HG03066 (cell line): ENCODE results near the gene MBOAT7.
A peak's percentile ranks its signal among the peaks of the same experiment; 100 is the strongest.
"Not testable (repeated sequence)": the region's sequence is repeated elsewhere in the genome, so short reads cannot be mapped to it uniquely, and the experiment has no call there.

Source experiments
- ATAC-seq: cut with Tn5 transposase; IDR thresholded peaks from one replicate; pipeline ENCODE4 v1.9.1; 2021; ENCODE audit warnings: low read depth; ENCODE audit not compliant: unreplicated experiment

The MBOAT7 gene, protein sequence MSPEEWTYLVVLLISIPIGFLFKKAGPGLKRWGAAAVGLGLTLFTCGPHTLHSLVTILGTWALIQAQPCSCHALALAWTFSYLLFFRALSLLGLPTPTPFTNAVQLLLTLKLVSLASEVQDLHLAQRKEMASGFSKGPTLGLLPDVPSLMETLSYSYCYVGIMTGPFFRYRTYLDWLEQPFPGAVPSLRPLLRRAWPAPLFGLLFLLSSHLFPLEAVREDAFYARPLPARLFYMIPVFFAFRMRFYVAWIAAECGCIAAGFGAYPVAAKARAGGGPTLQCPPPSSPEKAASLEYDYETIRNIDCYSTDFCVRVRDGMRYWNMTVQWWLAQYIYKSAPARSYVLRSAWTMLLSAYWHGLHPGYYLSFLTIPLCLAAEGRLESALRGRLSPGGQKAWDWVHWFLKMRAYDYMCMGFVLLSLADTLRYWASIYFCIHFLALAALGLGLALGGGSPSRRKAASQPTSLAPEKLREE

DNA sequence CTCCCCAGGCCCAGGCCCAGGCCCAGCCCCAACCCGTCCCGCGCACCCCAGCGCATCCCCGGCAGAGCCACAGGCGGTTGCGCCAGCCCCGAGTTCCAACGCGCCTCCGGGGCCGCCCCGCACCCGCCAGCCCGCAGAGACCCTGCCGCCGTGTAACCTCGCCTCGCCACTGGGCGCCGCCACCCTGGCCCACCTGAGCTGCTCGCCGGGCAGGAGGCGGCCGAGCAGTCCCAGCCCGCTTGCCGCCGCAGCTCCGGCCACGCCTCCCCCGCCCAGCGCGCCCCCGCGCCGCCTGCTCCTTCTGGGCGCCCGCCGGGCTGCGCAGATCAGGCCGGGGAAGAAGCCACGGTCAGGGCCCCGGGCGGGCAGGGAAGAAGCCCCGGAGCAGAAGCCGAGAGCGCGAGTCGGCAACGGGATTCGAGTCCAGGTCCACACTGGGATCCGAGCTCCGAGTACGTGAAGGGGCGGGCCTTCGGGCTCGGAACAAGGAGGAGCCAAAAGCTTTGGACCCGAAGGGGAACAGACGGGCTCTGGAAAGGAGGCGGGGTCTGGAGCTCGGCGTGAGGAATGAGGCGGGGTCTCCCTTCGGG, at the start of gene MBOAT7:
TSS of gene MBOAT7 (minus strand) at position 436 of the 590 bp plus-strand sequence. CDS start 1,072 bp downstream, outside the sequence.
- ATAC-seq: peak; percentile 15

DNA sequence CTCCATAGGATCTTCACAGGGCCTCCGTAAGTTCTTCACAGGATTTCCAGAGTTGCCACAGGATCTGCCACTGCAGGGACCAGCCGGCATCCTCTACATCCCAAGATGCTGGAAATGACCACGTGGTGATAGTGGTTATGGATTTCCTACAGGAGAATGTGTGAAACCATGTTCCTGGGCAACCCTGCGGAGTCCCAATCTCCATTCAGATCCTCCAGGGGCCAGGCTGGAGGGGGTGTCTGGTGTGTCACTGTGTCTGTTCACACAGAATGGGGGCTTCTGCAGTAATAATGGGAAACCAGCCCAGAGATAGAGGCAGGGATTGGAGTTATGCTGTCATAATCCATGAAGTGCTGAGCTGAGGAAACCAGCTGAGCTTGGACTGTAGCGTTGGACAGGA, 44.6 kb upstream of the MBOAT7 start:
- ATAC-seq: no peak

DNA sequence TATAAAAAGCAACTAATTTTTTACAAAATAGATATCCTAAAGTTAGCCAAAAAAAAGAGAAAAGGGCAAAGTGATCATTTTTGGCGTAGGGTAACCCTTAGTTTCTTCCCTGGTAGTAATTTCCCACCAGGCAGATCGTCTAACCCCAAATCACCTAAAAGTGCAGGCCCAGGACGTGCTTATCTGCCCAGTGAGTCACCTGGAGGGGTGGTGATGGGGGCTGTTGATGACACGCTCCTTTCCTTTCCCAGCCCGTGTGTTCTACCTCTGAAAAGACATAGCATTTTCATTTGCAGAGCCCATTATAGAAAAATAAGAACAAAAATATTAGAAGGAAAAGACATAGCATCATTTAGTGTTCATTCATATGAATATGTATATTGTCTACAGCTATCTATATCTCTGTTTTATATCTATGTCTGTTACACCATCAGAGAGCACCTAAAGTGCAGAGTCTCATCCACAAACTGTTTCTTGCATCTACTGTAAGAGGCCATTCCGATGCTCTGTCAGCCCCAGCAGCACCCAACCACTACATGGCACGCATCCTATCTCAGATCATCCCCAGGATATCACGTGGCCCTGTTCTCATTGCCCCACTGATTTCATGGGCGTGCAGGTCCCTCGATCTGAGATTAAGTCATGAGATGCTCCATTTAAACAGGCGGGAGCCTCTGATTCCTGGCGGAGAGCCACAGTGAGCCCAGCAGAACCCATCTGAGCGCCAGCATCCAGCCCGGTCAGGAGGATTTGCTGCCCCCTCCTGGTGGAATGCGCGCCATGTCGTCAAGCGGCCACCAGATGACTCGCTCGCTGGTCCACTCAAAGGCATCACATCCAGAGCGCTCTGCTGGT, 41.9 kb upstream of the MBOAT7 start:
- no peak for ATAC-seq

DNA sequence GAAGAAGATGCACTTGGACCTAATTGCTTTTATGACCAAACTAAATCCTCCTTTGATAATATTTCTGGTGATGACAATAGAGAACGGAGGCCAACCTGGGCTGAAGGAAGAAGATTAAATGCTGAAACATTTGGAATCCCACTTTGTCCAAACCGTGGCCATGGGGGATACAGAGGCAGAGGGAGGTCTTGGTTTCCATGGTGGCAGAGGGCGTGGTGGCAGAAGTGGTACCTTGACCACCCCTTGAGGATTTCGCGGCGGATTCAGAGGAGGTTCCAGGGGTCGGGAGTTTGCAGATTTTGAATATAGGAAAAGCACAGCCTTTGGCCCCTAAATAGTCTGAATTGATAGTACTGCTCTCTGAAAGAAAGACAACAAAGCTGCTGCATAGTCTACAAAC, 40.7 kb upstream of the MBOAT7 start:
- no peak for ATAC-seq

DNA sequence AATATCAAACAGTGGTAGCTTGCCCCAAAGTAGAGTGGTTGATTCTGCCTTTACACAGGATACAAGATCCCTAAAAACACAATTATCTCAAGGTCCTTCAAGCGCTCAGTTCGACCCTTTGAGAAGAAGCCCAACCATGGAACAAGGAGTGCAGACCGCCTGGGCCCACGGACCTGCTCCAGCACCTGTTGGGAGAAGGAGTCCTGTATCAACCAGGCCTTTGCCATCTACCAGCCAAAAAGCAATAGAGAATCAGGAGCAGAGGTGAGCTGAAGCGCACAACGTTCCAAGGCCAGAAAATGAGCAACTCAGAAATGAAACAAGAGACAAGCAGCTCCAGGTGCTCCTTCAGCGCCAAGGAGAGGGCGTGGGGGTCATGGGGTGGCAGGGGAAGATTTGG, 39.8 kb upstream of the MBOAT7 start:
- no peak for ATAC-seq

DNA sequence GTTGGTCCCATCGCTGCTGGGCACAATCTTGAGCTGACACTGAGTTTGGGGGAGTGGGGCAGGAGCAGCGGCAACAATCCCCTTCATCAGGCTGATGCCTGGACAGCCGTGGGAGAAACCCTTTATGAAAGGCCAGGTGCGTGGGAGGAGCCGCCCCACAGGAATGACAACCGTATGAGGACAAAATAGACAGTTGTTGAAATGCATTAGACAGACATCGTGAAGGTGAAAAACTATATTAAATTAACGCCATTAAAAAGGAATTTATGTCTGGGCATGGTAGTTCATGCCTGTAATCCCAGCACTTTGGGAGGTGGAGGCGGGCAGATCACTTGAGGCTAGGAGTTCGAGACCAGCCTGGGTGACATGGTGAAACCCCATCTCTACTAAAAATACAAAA, 35.2 kb upstream of the MBOAT7 start:
- not testable (repeated sequence) for ATAC-seq

DNA sequence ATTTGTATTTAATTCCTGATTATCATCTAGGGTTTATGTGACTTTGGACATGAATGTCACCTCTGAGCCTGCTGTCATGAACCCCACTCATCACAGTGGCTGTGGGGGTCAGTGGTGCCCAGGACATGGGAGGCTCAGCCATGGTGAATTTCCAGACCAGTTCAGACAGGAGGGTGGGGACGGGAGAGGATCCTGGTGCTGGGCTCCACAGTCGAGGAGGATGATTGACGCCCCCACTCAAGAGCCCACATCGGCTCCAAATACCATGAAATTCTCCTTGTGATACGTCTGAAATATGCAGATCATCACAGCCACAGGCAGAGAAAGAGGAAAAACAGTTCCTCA, 34.5 kb upstream of the MBOAT7 start:
- ATAC-seq: not testable (repeated sequence)

DNA sequence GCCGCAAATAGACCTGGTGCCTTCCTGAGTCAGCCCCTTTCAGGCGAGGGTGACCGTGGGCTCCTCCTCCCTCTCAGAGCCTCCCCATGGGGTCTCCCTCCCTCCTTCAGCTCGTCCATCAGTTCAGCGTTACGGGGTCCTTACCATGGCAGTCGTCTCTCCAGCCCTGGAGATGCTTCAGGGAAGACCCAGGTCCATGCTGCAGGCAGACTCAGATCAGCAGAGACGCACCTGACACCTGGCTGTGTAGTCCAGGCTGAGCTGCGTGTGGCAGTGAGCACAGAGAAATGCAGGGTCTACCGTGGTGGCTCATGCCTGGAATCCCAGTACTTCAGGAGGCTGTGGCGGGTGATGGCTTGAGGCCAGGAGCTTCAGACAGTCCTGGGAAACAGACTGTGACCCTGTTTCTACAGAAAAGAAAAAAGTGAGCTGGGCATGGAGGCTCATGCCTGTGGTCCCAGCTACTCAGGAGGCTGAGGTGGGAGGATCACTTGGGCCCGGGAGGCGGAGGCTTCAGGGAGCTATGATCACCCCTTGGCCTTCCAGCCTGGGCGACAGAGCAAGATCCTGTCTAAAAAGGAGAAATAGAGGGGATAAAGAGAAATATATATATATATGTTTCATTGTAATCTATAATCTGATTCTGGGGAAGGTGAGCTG, 34.0 kb upstream of the MBOAT7 start:
- not testable (repeated sequence) for ATAC-seq

DNA sequence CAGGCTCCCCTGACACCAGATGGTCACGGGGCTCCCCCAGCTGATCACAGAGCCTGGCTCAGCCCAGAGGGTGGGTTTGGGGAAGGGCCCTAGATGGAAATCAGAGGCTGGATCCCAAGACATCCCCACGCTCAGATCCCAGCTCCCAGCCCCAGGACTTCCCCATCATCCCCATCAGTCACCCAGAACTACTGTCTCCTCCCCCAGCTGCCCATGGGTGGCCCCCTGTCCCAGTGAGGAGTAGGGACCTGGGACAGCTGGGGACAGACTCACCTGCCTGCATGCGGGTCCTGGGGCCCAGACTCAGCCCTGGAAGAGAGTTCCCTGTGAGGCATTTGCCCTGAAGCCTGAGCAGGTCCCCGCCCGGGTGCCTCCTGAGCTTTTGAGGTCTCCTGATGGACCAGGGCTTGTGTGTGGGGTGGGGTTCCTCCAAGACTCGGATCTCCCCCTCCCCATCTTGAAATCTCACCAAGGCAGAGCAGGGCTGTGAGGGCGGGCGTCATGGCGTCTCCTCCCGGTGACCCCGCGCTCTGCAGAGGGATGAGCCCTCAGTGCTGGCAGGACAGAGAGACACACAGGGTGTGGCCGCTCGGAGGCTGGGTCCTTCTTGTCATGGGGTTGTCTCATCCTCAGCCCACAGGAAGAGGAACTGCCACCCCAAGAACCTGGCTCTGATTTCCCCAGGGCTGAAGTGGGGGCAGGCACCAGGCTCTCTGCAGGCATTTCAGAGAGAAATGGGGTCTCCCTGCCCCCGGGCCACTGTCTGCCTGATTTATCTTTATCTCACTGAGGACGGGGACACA, 33.3 kb upstream of the MBOAT7 start, which contains the start of gene LILRB3:
TSS of gene LILRB3 (minus strand) at position 534 of the 803 bp plus-strand sequence. CDS start at position 503, 31 bp downstream.
- ATAC-seq: not testable (repeated sequence)

DNA sequence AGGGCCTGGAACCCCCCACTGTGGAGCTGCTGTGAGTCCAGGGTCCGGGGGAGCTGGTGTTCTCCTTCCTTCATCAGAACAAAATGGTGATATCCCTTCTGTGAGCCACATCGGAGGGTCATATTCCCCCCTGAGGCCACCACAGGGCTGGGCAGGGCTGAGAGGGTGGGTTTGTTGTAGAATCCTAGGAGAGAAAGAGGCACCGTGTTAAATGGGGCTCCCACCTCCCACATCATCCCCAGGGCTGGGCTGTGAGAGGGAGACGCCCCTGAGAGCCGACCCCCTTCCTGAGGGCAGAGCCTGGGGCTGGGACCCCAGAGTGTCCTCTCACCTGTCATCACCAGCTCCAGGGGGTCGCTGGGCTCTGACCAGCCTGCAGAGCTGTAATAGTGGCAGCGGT, 32.6 kb upstream of the MBOAT7 start:
- ATAC-seq: not testable (repeated sequence)

DNA sequence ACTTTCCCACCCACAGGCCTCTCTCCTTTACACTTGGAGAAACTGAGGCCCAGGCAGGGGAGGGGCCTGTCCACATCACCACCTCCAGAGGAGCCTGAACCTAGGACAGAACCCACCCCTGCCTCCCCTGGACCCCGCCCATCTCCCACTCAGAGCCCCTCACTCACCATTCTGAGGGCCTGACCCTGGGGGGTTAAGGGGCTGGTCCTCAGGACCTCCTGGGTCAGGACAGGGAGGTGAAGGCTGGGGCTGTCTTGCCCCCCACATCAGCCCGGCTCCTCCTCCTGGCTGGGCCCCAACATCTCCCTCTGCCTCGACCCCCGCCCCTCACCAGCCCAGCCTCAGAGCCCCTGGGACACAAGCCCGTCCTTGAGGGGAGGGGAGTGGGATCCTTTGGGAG, 30.3 kb upstream of the MBOAT7 start:
- ATAC-seq: not testable (repeated sequence)

DNA sequence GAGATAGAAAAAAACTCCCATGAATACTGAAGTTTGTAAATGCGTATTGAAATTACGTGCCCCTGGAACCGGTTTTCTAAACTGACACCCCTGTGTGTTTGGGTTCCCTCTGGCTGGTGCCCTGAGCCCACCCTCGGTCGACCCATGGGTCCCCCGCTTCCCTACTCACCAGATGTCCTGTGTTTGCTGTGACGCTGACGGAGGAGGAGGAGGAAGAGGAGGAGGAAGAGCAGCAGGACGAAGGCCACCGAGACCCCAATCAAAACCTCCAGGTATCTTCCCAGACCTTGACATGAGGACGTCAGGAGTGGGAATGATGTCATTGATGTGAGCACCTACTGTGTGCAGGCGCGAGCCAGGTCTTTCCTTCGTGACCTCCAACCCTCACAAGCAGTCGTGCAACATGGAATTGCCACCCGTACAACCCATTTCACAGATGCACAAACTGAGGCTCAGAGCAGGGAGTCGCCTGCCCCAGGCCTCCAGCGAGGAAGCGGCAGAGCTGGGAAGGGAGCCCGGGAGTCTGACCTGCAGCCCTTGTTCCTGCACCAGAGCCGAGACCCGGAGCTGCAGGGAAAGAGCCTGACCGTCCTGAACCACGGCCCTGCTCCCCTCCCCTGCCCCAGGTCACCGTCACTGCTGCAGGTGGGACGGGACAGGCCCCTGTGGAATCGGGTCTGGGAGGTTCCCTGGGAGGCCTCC, 29.7 kb upstream of the MBOAT7 start:
- ATAC-seq: no peak

DNA sequence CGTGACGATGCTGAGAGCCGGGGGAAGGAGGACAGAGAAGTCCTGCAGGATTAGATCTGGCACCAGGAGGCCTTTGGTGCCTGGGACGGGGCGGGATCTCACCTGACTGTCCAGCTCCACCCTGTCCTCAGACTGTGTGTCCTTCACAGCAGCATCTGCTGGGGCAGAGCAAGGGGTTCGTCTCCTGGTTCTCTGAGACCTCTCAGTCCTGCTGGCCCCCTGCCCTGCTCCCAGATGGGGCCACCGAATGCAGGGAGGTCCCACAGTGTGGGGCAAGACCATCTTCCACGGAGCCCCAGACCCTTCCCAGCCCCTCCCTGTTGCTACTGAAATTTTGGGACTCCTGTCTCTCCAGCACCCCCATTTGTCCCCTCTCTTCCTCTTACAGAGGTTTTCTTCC, 28.9 kb upstream of the MBOAT7 start:
- ATAC-seq: no peak

DNA sequence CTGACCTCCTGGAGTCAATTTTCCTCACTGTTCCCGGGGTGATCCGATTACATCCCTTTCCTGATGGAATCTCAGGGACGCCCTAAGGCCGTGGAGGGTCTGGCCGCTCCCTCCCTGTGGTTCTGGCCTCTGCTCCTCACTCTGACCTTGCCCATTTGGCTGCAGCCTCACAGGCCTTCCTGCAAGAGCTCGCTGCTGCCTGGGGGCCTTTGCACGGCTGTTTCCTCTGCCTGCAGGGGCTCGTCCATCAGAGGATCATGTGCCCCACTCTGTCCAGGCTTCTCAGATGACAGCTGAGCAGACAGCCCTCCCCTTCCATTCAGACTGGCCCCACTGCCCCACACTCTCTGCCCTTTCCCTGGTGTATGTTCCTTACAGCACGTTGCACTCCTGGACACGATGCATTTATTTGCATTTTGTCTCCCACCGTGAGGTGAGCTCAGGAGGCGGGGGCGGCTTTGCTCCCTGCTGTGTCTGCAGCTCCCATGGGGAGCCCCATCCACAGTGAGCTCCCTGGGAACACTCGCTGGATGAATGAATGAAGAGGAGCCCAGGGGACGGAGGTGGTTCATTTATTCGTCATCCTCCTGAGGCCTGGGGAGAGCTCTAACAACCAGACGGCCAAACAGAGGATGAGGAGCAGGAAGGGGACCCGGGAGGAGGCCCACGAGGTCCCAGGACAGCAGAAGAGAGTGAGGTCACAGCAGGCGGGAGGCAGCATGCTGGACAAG, 28.3 kb upstream of the MBOAT7 start:
- ATAC-seq: not testable (repeated sequence)

DNA sequence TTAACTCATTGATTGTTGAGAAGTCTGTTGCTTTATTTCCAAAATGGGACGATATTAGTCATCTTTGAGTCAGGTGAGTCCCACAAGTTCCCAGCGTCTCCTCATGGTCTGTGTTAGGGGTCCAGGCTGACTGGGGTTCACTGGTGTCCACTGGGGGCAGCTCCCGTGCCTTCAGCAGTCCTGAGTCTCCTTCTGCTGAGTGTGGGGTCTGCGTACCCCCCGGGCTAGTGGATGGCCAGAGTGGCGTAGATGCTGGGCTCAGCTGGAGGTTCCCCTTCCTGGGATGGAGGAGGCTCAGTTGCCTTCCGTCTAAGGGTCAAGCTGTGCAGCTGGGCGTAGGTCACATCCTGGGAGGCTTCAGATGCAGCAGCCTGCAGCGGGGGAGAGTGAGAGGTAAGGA, 27.5 kb upstream of the MBOAT7 start:
- ATAC-seq: no peak

DNA sequence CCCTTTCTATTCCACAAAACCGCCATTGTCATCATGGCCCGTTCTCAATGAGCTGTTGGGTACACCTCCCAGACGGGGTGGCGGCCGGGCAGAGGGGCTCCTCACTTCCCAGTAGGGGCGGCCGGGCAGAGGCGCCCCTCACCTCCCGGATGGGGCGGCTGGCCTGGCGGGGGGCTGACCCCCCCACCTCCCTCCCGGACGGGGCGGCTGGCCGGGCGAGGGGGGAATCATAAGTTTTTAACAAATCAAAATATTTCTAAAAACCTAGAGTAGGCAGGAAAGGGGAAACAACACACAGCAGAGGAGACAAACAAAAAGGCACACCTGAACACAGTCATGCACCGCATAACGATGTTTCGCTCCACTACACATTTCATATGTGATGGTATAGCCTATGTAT, 25.4 kb upstream of the MBOAT7 start:
- not testable (repeated sequence) for ATAC-seq

DNA sequence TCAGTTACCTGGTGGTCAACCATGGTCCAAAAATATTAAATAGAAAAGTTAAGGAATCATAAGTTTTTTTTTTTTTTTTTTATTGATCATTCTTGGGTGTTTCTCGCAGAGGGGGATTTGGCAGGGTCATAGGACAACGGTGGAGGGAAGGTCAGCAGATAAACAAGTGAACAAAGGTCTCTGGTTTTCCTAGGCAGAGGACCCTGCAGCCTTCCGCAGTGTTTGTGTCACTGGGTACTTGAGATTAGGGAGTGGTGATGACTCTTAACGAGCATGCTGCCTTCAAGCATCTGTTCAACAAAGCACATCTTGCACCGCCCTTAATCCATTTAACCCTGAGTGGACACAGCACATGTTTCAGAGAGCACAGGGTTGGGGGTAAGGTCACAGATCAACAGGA, 24.8 kb upstream of the MBOAT7 start:
- not testable (repeated sequence) for ATAC-seq

DNA sequence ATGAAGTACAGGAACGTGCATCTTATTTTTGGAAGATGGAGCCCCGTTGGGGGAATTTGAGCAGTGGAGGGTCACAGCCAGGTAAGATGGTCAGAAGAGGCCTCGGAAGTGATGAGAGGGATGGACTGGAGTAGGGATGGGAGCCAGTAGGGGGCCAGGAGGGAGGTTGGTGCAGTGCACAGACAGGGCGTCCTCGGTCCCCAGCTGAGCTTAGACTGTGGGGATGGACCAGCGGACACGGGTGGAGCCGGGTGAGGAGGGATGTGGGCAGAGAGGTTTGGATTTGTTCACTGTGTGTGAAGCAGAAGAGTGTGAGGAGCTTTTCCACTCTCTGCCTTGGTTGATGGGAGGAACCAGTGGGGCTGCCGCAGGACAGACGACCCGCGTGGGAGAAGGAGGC, 21.9 kb upstream of the MBOAT7 start:
- ATAC-seq: no peak
